Smooth muscle cell (in vitro differentiated cells): ENCODE results near the gene UBE4A. TPM values are rescaled to one million over a fixed set of nuclear protein-coding genes. Genes with fewer than 3 reads are reported as not detected.

Experiments
- DNase-seq: peaks from one replicate; lab custom pipeline; 2025; ENCODE audit not compliant: unreplicated experiment; lab: John Stamatoyannopoulos, UW
- H2AFZ ChIP-seq: fragments of 200-600 bp; sonication (generic); 2 replicates; pipeline ENCODE4 v1.6.0; 2016; ENCODE audit warnings: antibody characterized with exemption, low read depth, mild to moderate bottlenecking
- H3F3A ChIP-seq: fragments of 200-600 bp; sonication (generic); 2 replicates; pipeline ENCODE4 v1.6.0; 2017; ENCODE audit warnings: antibody characterized with exemption, low read depth
- H3K27ac ChIP-seq: fragments of 200-600 bp; sonication (generic); 2 replicates; pipeline ENCODE4 v1.5.1; 2016; ENCODE audit warnings: low read depth, mild to moderate bottlenecking
- H3K27me3 ChIP-seq: fragments of 200-600 bp; sonication (generic); 2 replicates; pipeline ENCODE4 v1.6.1; 2016; ENCODE audit warnings: low read depth, mild to moderate bottlenecking
- H3K36me3 ChIP-seq: fragments of 200-600 bp; sonication (generic); 2 replicates; pipeline ENCODE4 v1.5.1; 2016; ENCODE audit warnings: low read depth
- H3K4me1 ChIP-seq: fragments of 200-600 bp; sonication (generic); 2 replicates; pipeline ENCODE4 v1.5.1; 2016; ENCODE audit warnings: low read depth
- H3K4me2 ChIP-seq: fragments of 200-600 bp; sonication (generic); 2 replicates; pipeline ENCODE4 v1.6.0; 2016; ENCODE audit warnings: mild to moderate bottlenecking
- H3K4me3 ChIP-seq: fragments of 200-600 bp; sonication (generic); 2 replicates; pipeline ENCODE4 v1.5.1; 2016; ENCODE audit warnings: mild to moderate bottlenecking
- H3K79me2 ChIP-seq: fragments of 200-600 bp; sonication (generic); 2 replicates; pipeline ENCODE4 v1.6.0; 2016; ENCODE audit warnings: low read depth, mild to moderate bottlenecking
- H3K9ac ChIP-seq: fragments of 200-600 bp; sonication (generic); 2 replicates; pipeline ENCODE4 v1.6.0; 2016; ENCODE audit warnings: low read depth
- H3K9me3 ChIP-seq: fragments of 200-600 bp; sonication (generic); replicated peaks from 2 replicates; pipeline ENCODE4 v1.5.1; 2016; ENCODE audit warnings: low read depth
- H4K20me1 ChIP-seq: fragments of 200-600 bp; sonication (generic); 2 replicates; pipeline ENCODE4 v1.6.0; 2016; ENCODE audit warnings: low read depth
- WGBS: methylation state at CpG from one replicate; pipeline ENCODE4 v1.1.7; 2016; ENCODE audit warnings: low lambda C conversion rate; 5-methylcytosine and 5-hydroxymethylcytosine counted together
- polyA plus RNA-seq: library from polyadenylated mRNA; unstranded; fragments of >200 nt; fragmentation: Nextera tagmentation; extraction: Ambion mirVana; gene quantifications from 2 replicates; pipeline ENCODE4 v1.2.1, GENCODE V29; 2016
- total RNA-seq: library from RNA; depleted of rRNA; stranded (reverse); fragments of >200 nt; gene quantifications from 2 replicates; pipeline ENCODE4 v1.2.3, GENCODE V29; 2014
- TF ChIP-seq, protein P1 (sequence below): fragments of 200-600 bp; sonication (generic); IDR thresholded peaks from 2 replicates; pipeline ENCODE4 v1.5.1; 2017; ENCODE audit warnings: borderline replicate concordance, mild to moderate bottlenecking, antibody characterized with exemption; ENCODE audit not compliant: insufficient read depth, poor library complexity, severe bottlenecking

Gene UBE4A
- total and polyA plus RNA-seq, 2 experiments from 2014 or later = 17.3 to 52.4 TPM

DNA sequence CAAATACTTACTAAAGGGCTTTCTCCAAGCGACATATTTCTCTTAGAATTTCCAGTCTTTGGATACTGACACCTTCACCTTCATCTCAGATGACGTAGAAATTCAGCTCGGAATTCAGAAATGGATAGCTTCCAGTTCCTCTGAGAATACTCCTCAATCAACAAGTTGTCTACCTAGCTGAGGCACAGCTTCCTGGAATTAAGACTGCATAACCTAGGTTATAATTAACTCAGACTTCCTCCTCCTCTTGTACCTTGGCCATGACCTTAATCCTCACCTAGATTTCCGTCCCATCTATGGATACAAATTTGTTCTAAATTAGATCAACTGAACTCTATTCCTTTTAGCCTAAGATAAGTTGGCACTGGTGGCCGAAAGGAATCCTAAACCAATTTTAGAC lies 59.4 kb downstream of the UBE4A start:
- Histone ChIP-seq H3K27me3 (no peaks in the 10 kb centered on the region), H3K36me3 (no peaks in the 10 kb centered on the region), H3K79me2 (no peaks in the 10 kb centered on the region), H3K4me2 (no peak overlapping the region), H3K9me3 (no peaks in the 10 kb centered on the region), H3F3A (peaks cover 17% of the 10 kb centered on the region), H2AFZ (no peak overlapping the region), H3K9ac (no peak overlapping the region), H4K20me1 (peaks cover 7% of the 10 kb centered on the region), H3K4me1 (no peaks in the 10 kb centered on the region), H3K27ac (no peak overlapping the region), H3K4me3 (no peak overlapping the region)
- no peak for DNase-seq
- TF ChIP-seq, protein P1, sequence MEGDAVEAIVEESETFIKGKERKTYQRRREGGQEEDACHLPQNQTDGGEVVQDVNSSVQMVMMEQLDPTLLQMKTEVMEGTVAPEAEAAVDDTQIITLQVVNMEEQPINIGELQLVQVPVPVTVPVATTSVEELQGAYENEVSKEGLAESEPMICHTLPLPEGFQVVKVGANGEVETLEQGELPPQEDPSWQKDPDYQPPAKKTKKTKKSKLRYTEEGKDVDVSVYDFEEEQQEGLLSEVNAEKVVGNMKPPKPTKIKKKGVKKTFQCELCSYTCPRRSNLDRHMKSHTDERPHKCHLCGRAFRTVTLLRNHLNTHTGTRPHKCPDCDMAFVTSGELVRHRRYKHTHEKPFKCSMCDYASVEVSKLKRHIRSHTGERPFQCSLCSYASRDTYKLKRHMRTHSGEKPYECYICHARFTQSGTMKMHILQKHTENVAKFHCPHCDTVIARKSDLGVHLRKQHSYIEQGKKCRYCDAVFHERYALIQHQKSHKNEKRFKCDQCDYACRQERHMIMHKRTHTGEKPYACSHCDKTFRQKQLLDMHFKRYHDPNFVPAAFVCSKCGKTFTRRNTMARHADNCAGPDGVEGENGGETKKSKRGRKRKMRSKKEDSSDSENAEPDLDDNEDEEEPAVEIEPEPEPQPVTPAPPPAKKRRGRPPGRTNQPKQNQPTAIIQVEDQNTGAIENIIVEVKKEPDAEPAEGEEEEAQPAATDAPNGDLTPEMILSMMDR = no peak
- WGBS = 91% methylated on average over 5 of the region's 5 CpGs

DNA sequence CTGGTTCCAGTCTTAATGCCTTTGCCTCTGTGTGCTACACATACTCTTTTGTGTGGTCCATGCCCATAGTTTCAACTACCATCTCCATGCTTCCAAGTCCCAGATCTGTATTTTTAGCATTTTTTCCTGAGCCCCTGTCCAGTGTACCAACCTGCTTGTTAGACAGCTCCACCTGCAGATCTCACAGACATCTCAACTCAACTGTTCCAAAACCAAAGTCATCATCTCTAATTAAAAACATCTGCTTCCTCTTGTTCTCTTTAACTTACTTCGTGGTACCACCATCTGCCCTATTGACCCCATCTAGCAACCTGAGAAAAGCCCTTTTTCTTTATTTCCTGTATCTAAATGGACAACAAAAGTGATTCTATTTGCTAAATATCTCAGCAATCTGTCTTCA lies 68.3 kb downstream of the UBE4A start:
- H3K36me3 ChIP-seq = no peaks in the 10 kb centered on the region
- no peaks in the 10 kb centered on the region for H4K20me1 ChIP-seq
- H3K4me3 ChIP-seq = no peak overlapping the region
- H3K27ac ChIP-seq = no peak overlapping the region
- 62% methylated on average over 1 of the region's 1 CpG for WGBS
- H3K27me3 ChIP-seq = no peaks in the 10 kb centered on the region
- no peaks in the 10 kb centered on the region for H3K4me1 ChIP-seq
- no peak overlapping the region for H3K4me2 ChIP-seq
- H3K9me3 ChIP-seq = no peaks in the 10 kb centered on the region
- TF ChIP-seq, protein P1 = no peak
- no peak overlapping the region for H2AFZ ChIP-seq
- no peaks in the 10 kb centered on the region for H3K79me2 ChIP-seq
- DNase-seq = no peak
- no peak overlapping the region for H3K9ac ChIP-seq
- no peaks in the 10 kb centered on the region for H3F3A ChIP-seq

DNA sequence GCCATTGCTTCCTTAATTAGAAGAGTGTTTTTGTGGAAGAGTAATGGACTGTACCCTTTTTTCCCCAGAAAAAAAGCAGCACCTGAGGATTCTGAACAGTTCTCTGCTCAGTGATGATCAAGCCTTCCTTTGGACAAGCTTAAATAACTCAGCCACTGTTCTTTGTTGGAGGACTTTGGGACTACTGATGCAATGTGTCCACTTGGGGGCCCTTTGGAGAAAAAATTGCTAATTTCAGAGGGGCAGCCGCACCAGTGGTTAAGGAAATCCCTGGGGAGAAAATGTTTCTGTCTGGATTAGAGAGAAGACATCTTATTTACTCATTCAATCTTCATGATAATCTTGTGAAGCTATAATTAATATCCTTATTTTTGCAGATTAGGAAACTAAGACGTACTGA lies 71.6 kb downstream of the UBE4A start:
- 83% methylated on average over 2 of the region's 2 CpGs for WGBS
- Histone ChIP-seq H3K27me3 (no peaks in the 10 kb centered on the region), H3K79me2 (no peaks in the 10 kb centered on the region), H3K4me3 (no peak overlapping the region), H3K4me2 (no peak overlapping the region), H3F3A (no peaks in the 10 kb centered on the region), H4K20me1 (no peaks in the 10 kb centered on the region), H3K27ac (no peak overlapping the region), H3K9me3 (no peaks in the 10 kb centered on the region), H2AFZ (no peak overlapping the region), H3K36me3 (no peaks in the 10 kb centered on the region), H3K9ac (no peak overlapping the region), H3K4me1 (peaks cover 13% of the 10 kb centered on the region)
- TF ChIP-seq, protein P1 = no peak
- no peak for DNase-seq

DNA sequence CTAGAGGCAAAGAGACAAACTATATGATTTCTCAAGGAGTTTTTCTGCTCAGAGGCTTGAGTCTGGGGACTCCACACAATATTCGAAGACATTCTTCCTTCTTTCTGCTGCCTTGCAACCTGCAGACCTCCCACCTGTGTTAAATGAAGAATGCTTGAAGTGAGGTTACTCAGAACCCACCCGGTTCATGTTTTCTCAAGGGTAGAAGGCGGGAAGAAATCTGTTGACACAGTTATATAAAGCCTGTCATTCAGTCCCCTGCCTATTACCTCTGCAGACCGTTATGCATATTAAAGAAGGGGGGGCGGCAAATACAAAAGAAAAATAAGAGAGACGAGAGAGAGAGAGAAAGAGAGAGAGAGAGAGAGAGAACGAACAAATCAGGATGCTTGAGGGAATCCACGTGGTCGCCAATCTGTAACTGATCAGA lies 74.7 kb downstream of the UBE4A start:
- TF ChIP-seq, protein P1 = no peak
- peak overlapping the region; percentile 88 for H2AFZ ChIP-seq
- peak overlapping the region; percentile 93 for H3K4me3 ChIP-seq
- peaks cover 19% of the 10 kb centered on the region for H3K4me1 ChIP-seq
- WGBS = 15% methylated on average over 8 of the region's 9 CpGs
- DNase-seq = no peak
- no peak overlapping the region for H3K9ac ChIP-seq
- peaks cover 24% of the 10 kb centered on the region for H3K79me2 ChIP-seq
- no peaks in the 10 kb centered on the region for H3F3A ChIP-seq
- peak overlapping the region; percentile 95 for H3K4me2 ChIP-seq
- H4K20me1 ChIP-seq = peaks cover 22% of the 10 kb centered on the region
- no peaks in the 10 kb centered on the region for H3K9me3 ChIP-seq
- H3K27ac ChIP-seq = no peak overlapping the region
- no peaks in the 10 kb centered on the region for H3K36me3 ChIP-seq
- H3K27me3 ChIP-seq = no peaks in the 10 kb centered on the region
